Measurements from ENCODE around the gene GOLIM4.

GOLIM4 gene

GRCh38 chr3:168077091-168077490, 18.6 kb downstream of the GOLIM4 start:
- TF ChIP-seq, protein P1, sequence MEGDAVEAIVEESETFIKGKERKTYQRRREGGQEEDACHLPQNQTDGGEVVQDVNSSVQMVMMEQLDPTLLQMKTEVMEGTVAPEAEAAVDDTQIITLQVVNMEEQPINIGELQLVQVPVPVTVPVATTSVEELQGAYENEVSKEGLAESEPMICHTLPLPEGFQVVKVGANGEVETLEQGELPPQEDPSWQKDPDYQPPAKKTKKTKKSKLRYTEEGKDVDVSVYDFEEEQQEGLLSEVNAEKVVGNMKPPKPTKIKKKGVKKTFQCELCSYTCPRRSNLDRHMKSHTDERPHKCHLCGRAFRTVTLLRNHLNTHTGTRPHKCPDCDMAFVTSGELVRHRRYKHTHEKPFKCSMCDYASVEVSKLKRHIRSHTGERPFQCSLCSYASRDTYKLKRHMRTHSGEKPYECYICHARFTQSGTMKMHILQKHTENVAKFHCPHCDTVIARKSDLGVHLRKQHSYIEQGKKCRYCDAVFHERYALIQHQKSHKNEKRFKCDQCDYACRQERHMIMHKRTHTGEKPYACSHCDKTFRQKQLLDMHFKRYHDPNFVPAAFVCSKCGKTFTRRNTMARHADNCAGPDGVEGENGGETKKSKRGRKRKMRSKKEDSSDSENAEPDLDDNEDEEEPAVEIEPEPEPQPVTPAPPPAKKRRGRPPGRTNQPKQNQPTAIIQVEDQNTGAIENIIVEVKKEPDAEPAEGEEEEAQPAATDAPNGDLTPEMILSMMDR (IDR thresholded peaks at IDR 0.05; ENCODE audit: control insufficient read depth, extremely low read depth, insufficient read depth): no peak
- no peak for DNase-seq (ENCODE audit: low read depth)
- H3K4me3 ChIP-seq (ENCODE audit: low read depth, low read length): no peak overlapping the region

- DNase-seq (ENCODE audit: low read depth): no peak
- TF ChIP-seq, protein P1 (IDR thresholded peaks at IDR 0.05; ENCODE audit: control insufficient read depth, extremely low read depth, insufficient read depth): no peak
- no peak overlapping the region for H3K4me3 ChIP-seq (ENCODE audit: low read depth, low read length)
Measured at GRCh38 chr3:168073842-168074605, 21.7 kb downstream of the GOLIM4 start.

DNA sequence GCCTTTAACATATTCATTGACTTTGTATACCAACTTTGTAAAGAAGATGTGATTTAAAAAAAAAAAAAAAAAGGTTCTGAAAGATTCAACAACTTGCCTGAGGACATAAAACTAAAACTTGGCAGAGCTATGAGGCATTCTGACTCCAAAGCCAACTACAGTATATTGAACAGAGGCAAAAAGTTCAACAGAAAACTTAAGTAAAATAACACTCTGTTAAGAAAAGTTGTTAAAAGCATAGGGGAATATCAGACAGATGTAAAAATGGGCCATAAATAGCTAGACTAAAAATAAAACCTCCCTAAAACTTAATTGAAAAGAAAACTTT, 23.4 kb downstream of the GOLIM4 start:
- no peak overlapping the region for H3K4me3 ChIP-seq (ENCODE audit: low read depth, low read length)
- DNase-seq (ENCODE audit: low read depth): no peak
- TF ChIP-seq, protein P1 (IDR thresholded peaks at IDR 0.05; ENCODE audit: control insufficient read depth, extremely low read depth, insufficient read depth): no peak

- H3K4me3 ChIP-seq (ENCODE audit: low read depth, low read length): no peak overlapping the region
- DNase-seq (ENCODE audit: low read depth): no peak
- TF ChIP-seq, protein P1 (IDR thresholded peaks at IDR 0.05; ENCODE audit: control insufficient read depth, extremely low read depth, insufficient read depth): no peak
Measured at GRCh38 chr3:168071591-168072322, 24.0 kb downstream of the GOLIM4 start.

DNA sequence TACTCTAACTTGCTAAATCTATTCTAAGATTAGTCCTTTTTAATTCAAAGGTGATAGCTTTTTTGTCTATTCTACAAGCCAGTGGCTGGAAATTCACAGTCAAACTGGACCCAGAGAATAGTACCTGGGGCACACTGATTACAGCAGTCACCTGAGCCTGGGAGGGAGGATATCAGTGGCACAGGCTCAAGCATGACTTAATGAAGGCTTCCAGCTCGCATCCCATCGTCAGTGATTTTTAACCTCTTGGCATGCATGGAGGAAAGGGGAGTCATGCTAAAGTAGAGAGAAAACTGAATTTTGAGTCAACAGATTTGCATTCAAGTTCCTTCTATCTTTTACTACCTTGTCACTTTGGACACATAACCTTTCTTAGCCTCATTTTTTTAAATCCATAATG, 24.8 kb downstream of the GOLIM4 start:
- no peak overlapping the region for H3K4me3 ChIP-seq (ENCODE audit: low read depth, low read length)
- TF ChIP-seq, protein P1 (IDR thresholded peaks at IDR 0.05; ENCODE audit: control insufficient read depth, extremely low read depth, insufficient read depth): no peak

DNA sequence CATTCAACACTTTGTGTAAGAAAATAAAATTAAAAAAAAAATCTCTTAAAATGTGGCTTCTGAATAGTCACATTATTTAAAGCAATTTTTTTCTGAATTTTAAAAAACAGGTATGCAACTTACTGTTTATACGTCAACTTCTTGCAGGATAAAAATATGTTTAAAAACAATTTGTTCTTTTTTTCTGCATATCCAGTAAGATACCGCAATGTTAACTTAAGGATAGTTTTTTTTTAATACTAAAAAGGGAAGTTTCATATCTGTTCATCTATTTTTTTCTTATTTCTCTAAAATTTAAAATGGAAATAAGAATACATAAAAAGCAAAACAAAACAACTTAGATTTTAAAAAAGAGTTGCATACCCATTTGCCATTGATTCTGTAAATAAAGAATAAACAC, 27.4 kb downstream of the GOLIM4 start:
- no peak overlapping the region for H3K4me3 ChIP-seq (ENCODE audit: low read depth, low read length)
- TF ChIP-seq, protein P1 (IDR thresholded peaks at IDR 0.05; ENCODE audit: control insufficient read depth, extremely low read depth, insufficient read depth): no peak

More for the DNA sequence above, 24.8 kb downstream of the GOLIM4 start:
- no peak for DNase-seq (ENCODE audit: low read depth)

More for the DNA sequence above, 27.4 kb downstream of the GOLIM4 start:
- DNase-seq (ENCODE audit: low read depth): no peak

All from LNCaP clone FGC (cell line).